Glutamatergic neuron (in vitro differentiated cells): Measurements from ENCODE around the gene COMMD3. TPM values are rescaled to one million over a fixed set of nuclear protein-coding genes. Genes with fewer than 3 reads are reported as not detected.

Experiments
- DNase-seq: peaks from one replicate; pipeline ENCODE4 v3.0.0; 2022
- H3K27ac Mint-ChIP-seq: one replicate; pipeline ENCODE4 v1.8.0; 2020; ENCODE audit warnings: mild to moderate bottlenecking, mixed read lengths, inconsistent platforms; ENCODE audit not compliant: unreplicated experiment
- H3K27me3 Mint-ChIP-seq: one replicate; pipeline ENCODE4 v1.8.0; 2020; ENCODE audit warnings: mild to moderate bottlenecking, moderate library complexity, mixed read lengths, inconsistent platforms; ENCODE audit not compliant: unreplicated experiment
- H3K36me3 Mint-ChIP-seq: one replicate; pipeline ENCODE4 v1.8.0; 2020; ENCODE audit warnings: mild to moderate bottlenecking, mixed read lengths, inconsistent platforms; ENCODE audit not compliant: unreplicated experiment
- H3K4me1 Mint-ChIP-seq: one replicate; pipeline ENCODE4 v1.8.0; 2020; ENCODE audit warnings: mild to moderate bottlenecking, low read depth, mixed read lengths, inconsistent platforms; ENCODE audit not compliant: unreplicated experiment
- H3K4me3 Mint-ChIP-seq: one replicate; pipeline ENCODE4 v1.8.0; 2020; ENCODE audit warnings: mild to moderate bottlenecking, mixed read lengths, inconsistent platforms; ENCODE audit not compliant: unreplicated experiment
- H3K9me3 Mint-ChIP-seq: one replicate; pipeline ENCODE4 v1.8.0; 2020; ENCODE audit warnings: mild to moderate bottlenecking, moderate library complexity, mixed read lengths, inconsistent platforms; ENCODE audit not compliant: unreplicated experiment
- total RNA-seq: library from RNA; stranded (reverse); fragmentation: NEBNext Ultra II Directional; extraction: Animal tissue kit (Norgen Biotek cat#: 25700); gene quantifications from one replicate; pipeline ENCODE4 v1.2.1, GENCODE V29; 2021; ENCODE audit not compliant: unreplicated experiment
- TF ChIP-seq, protein P1 (sequence below): fragments of 200-600 bp; sonication (generic); IDR thresholded peaks from one replicate; pipeline ENCODE4 v1.5.0; 2021; ENCODE audit not compliant: partially characterized antibody, unreplicated experiment

COMMD3 gene
- total RNA-seq, 1 donor from 2014 or later: 31.7 TPM

DNA sequence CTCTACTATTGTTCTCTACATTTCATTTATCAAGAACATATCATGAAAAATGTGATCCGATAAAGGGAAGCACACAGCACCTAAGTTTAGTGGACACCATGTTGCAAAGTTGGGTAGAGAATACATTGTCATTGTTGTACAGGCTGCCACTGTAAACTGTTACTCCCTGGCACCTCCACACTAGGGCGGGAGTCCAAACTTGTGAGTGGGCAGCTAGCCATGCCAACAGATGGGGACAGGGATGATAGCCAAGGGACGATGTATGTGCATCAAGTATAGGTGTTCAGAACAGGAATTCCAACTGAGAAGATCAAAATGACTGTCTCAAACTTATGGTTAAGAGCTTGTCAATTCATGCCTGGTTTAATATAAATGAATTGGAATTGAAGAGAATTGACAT, 31.1 kb upstream of the COMMD3 start:
- TF ChIP-seq, protein P1, sequence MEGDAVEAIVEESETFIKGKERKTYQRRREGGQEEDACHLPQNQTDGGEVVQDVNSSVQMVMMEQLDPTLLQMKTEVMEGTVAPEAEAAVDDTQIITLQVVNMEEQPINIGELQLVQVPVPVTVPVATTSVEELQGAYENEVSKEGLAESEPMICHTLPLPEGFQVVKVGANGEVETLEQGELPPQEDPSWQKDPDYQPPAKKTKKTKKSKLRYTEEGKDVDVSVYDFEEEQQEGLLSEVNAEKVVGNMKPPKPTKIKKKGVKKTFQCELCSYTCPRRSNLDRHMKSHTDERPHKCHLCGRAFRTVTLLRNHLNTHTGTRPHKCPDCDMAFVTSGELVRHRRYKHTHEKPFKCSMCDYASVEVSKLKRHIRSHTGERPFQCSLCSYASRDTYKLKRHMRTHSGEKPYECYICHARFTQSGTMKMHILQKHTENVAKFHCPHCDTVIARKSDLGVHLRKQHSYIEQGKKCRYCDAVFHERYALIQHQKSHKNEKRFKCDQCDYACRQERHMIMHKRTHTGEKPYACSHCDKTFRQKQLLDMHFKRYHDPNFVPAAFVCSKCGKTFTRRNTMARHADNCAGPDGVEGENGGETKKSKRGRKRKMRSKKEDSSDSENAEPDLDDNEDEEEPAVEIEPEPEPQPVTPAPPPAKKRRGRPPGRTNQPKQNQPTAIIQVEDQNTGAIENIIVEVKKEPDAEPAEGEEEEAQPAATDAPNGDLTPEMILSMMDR: no peak
- Mint-ChIP-seq H3K36me3 (no peaks in the 10 kb centered on the region), H3K4me3 (no peak overlapping the region), H3K9me3 (no peaks in the 10 kb centered on the region), H3K27me3 (no peaks in the 10 kb centered on the region), H3K27ac (no peak overlapping the region), H3K4me1 (no peaks in the 10 kb centered on the region)
- no peak for DNase-seq

DNA sequence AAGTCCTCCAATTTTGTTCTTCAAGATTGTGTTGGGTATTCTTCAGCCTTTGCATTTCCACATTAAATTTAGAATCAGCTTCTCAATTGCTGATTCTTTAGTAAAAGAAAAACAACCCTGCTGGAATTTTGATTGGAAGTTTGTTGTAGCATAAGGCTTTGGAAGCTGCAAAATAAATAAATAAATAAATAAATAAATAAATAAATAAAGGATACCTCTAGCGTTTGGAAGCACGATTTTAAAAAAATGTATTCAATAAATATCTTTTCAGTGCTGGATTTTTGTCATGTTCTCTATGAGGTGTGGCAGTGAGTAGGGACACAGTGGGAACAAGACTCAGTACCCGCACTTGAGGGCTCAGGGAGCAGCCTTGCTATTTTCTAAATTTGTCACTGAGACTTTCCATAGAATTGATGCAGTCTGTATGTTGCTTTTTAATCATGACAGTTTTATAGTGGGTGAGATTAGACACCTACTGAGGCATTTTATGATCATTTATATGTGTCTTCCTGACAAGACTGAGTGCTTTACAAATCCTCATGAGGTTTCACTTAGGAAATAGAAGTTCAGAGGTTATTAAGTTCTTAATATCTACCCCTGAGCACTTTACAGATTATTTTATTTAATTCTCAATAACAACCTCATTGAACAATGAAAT, 22.3 kb upstream of the COMMD3 start:
- Mint-ChIP-seq H3K27me3 (no peaks in the 10 kb centered on the region), H3K27ac (no peak overlapping the region), H3K9me3 (no peaks in the 10 kb centered on the region)

DNA sequence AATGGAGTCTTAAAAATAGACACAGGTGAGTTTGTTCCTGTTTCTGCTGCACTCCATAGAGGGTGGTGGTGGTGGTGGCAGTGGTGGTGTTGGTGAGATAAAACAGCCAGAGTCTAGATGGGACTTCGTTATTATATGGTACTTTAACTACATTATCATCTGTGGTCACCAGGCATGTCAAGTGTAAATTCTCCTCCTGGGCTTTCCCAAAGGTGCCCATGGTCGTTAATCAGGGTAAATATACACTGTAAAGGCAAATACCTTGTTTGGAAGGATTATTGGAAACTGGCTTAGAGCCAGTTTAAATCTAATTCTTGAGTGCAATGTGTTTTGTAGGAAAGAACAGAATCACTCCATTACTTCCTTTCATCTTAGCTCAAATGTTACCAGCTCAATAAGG, 21.5 kb upstream of the COMMD3 start:
- H3K4me3 Mint-ChIP-seq: no peak overlapping the region
- no peaks in the 10 kb centered on the region for H3K4me1 Mint-ChIP-seq
- TF ChIP-seq, protein P1: no peak
- H3K9me3 Mint-ChIP-seq: no peaks in the 10 kb centered on the region
- no peak for DNase-seq
- H3K27ac Mint-ChIP-seq: no peak overlapping the region
- H3K36me3 Mint-ChIP-seq: no peaks in the 10 kb centered on the region
- H3K27me3 Mint-ChIP-seq: no peaks in the 10 kb centered on the region

More for the DNA sequence above, 22.3 kb upstream of the COMMD3 start:
- H3K4me3 Mint-ChIP-seq: no peak overlapping the region
- DNase-seq: no peak
- no peaks in the 10 kb centered on the region for H3K36me3 Mint-ChIP-seq
- H3K4me1 Mint-ChIP-seq: no peaks in the 10 kb centered on the region
- TF ChIP-seq, protein P1: no peak

DNA sequence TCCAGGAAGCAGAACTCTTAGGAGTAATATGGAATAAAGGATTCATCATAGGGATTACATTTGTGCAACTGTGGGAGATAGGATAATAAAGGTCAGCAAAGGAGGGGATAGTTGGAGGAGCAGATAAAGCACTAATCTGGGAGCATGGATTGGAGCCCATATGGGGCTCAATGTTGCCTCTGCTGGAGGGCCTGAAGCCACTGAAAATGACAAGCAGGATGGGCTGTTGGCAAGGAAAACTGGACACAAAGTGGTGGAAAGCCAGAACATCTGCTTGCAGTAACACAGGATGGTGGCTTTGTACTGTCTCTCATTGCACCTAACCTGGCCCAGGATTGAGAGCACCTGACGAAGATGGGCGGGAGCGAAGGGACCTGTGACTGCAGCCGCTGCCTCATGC, 15.0 kb upstream of the COMMD3 start:
- Mint-ChIP-seq H3K27me3 (peaks cover 2% of the 10 kb centered on the region), H3K4me3 (no peak overlapping the region), H3K36me3 (no peaks in the 10 kb centered on the region), H3K4me1 (no peaks in the 10 kb centered on the region), H3K27ac (no peak overlapping the region), H3K9me3 (peaks cover 1% of the 10 kb centered on the region)
- DNase-seq: no peak
- TF ChIP-seq, protein P1: no peak

DNA sequence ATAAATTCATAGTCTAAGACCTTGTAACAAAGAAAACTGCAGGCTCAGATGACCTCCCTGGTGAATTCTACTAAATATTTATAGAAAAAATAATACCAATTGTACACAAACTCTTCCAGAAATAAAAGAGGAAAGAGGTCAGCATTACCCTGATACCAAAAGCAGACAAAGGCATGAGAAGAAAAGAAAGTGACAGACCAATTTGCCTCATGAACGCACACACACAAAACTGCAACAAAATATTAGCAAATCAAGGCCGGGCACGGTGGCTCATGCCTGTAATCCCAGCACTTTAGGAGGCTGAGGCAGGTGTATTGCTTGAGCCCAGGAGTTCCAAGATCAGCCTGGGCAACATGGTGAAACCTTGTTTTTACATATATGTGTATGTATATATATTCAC, 12.7 kb upstream of the COMMD3 start:
- peaks cover 1% of the 10 kb centered on the region for H3K9me3 Mint-ChIP-seq
- H3K36me3 Mint-ChIP-seq: no peaks in the 10 kb centered on the region
- no peak overlapping the region for H3K4me3 Mint-ChIP-seq
- peaks cover 2% of the 10 kb centered on the region for H3K27me3 Mint-ChIP-seq
- no peaks in the 10 kb centered on the region for H3K4me1 Mint-ChIP-seq
- DNase-seq: no peak
- no peak overlapping the region for H3K27ac Mint-ChIP-seq
- TF ChIP-seq, protein P1: no peak
